HepG2 (cell line): Measurements from ENCODE around the gene BAIAP3. TPM values are rescaled to one million over a fixed set of nuclear protein-coding genes. Genes with fewer than 3 reads are reported as not detected.

Experiments used
- BCL6 ChIP-seq: IDR thresholded peaks from 2 replicates; pipeline ENCODE4 v1.6.1; 2016; ENCODE audit warnings: missing genetic modification reagents, missing compliant biosample characterization
- CBX2 ChIP-seq, 2 experiments: fragments of 200-600 bp in 1 of 2; sonication (generic); formaldehyde crosslinking in 1 of 2; IDR thresholded peaks; 2 replicates each; pipeline versions ENCODE4 v1.7.0 to v1.8.1; 2018 to 2022; ENCODE audit warnings: low read depth in 2 of 2, low read length in 1 of 2, mild to moderate bottlenecking in 1 of 2, missing genetic modification reagents in 1 of 2
- GABPB1 ChIP-seq: IDR thresholded peaks from 2 replicates; pipeline ENCODE4 v1.6.1; 2016; ENCODE audit warnings: mild to moderate bottlenecking, missing genetic modification reagents, moderate library complexity, missing compliant biosample characterization
- HNF4A ChIP-seq: sonication (generic); formaldehyde crosslinking; IDR thresholded peaks from 2 replicates; pipeline ENCODE4 v1.4.0; 2020; ENCODE audit warnings: missing genetic modification reagents
- JUND ChIP-seq: sonication (generic); formaldehyde crosslinking; IDR thresholded peaks from 2 replicates; pipeline ENCODE4 v1.8.0; 2022; ENCODE audit warnings: mild to moderate bottlenecking, missing genetic modification reagents
- KDM2A ChIP-seq: sonication (generic); formaldehyde crosslinking; IDR thresholded peaks from 2 replicates; pipeline ENCODE4 v1.4.0; 2020; ENCODE audit warnings: low read depth, missing genetic modification reagents, borderline replicate concordance
- MIER3 ChIP-seq: IDR thresholded peaks from 2 replicates; pipeline ENCODE4 v1.6.1; 2016; ENCODE audit warnings: missing compliant biosample characterization, borderline replicate concordance
- PLRG1 ChIP-seq: fragments of 450-650 bp; conservative IDR thresholded peaks from 2 replicates; pipeline ENCODE4 v1.6.1; 2016
- SAP130 ChIP-seq: IDR thresholded peaks from 2 replicates; pipeline ENCODE4 v1.6.1; 2016; ENCODE audit warnings: low read depth
- SKI ChIP-seq: fragments of 450-650 bp; IDR thresholded peaks from one replicate; pipeline ENCODE4 v1.6.1; 2018; ENCODE audit warnings: mild to moderate bottlenecking; ENCODE audit not compliant: partially characterized antibody
- ZBTB7A ChIP-seq: sonication (generic); formaldehyde crosslinking; IDR thresholded peaks from 2 replicates; pipeline ENCODE4 v1.8.0; 2022; ENCODE audit warnings: mild to moderate bottlenecking, missing genetic modification reagents
- ZFP62 ChIP-seq: sonication (generic); formaldehyde crosslinking; IDR thresholded peaks from 2 replicates; pipeline ENCODE4 v1.4.0; 2020; ENCODE audit warnings: missing genetic modification reagents
- ZFY ChIP-seq: sonication (generic); formaldehyde crosslinking; IDR thresholded peaks from 2 replicates; pipeline ENCODE4 v1.4.0; 2020; ENCODE audit warnings: missing genetic modification reagents
- ZNF616 ChIP-seq: sonication (generic); formaldehyde crosslinking; IDR thresholded peaks from 2 replicates; pipeline ENCODE4 v1.5.0; 2020; ENCODE audit warnings: low read depth, mild to moderate bottlenecking, missing genetic modification reagents
- ZNF749 ChIP-seq: sonication (generic); formaldehyde crosslinking; IDR thresholded peaks from 2 replicates; pipeline ENCODE4 v1.8.0; 2022; ENCODE audit warnings: mild to moderate bottlenecking, missing genetic modification reagents, moderate library complexity, borderline replicate concordance
- ZNF790 ChIP-seq: sonication (generic); formaldehyde crosslinking; IDR thresholded peaks from 2 replicates; pipeline ENCODE4 v1.8.0; 2022; ENCODE audit warnings: missing genetic modification reagents, mild to moderate bottlenecking, borderline replicate concordance
- polyA plus RNA-seq, 8 experiments: library from polyadenylated mRNA; depleted of rRNA in 3 of 8; stranded (reverse) in 7 of 8; unstranded in 1 of 8; fragments of >200 nt; fragmentation: Illumina TruSeq in 4 of 8; extraction: Trizol in 4 of 8; gene quantifications; 2 replicates each; pipeline versions ENCODE4 v1.2.1 to v1.2.3, GENCODE V29; 2011 to 2016; ENCODE audit warnings: low read depth in 4 of 8, missing spikeins in 1 of 8, mixed read lengths in 1 of 8; ENCODE audit not compliant: insufficient read depth in 1 of 8
- total RNA-seq, 5 experiments: library from RNA; depleted of rRNA; stranded (reverse); fragments of >200 nt; fragmentation: Illumina TruSeq; extraction: Trizol; gene quantifications; 2 replicates each; pipeline ENCODE4 v1.2.3, GENCODE V29; 2016; ENCODE audit warnings: low read depth in 1 of 5
- TF ChIP-seq, protein P1 (sequence below): sonication (generic); formaldehyde crosslinking; IDR thresholded peaks from 2 replicates; pipeline ENCODE4 v1.4.0; 2020; ENCODE audit warnings: mild to moderate bottlenecking, missing genetic modification reagents
- TF ChIP-seq, protein P2 (sequence below): sonication (generic); formaldehyde crosslinking; IDR thresholded peaks from 2 replicates; pipeline ENCODE4 v1.4.0; 2020; ENCODE audit warnings: mild to moderate bottlenecking, missing genetic modification reagents
- TF ChIP-seq, protein P3 (sequence below): IDR thresholded peaks from 2 replicates; pipeline ENCODE4 v1.6.1; 2016; ENCODE audit warnings: missing compliant biosample characterization, missing genetic modification reagents, borderline replicate concordance
- TF ChIP-seq, protein P4 (sequence below): IDR thresholded peaks from 2 replicates; pipeline ENCODE4 v1.6.1; 2016; ENCODE audit warnings: low read depth, control low read depth

The BAIAP3 gene
- total and polyA plus RNA-seq, 2 of the 13 experiments (the other 11 are each of a cell fraction or from before 2014, with no cell fraction given), result 3.2 to 5.7 TPM

GRCh38 chr16:1300664-1301476, 32.6 kb upstream of the BAIAP3 start (continued):
- no peak for TF ChIP-seq ZNF749 (CRISPR knock-in tag)
- TF ChIP-seq SAP130 (CRISPR knock-in tag), result peak; percentile 37; the same call in 1 of the 2 replicates
- no peak for TF ChIP-seq JUND (CRISPR knock-in tag)
- TF ChIP-seq, protein P1, sequence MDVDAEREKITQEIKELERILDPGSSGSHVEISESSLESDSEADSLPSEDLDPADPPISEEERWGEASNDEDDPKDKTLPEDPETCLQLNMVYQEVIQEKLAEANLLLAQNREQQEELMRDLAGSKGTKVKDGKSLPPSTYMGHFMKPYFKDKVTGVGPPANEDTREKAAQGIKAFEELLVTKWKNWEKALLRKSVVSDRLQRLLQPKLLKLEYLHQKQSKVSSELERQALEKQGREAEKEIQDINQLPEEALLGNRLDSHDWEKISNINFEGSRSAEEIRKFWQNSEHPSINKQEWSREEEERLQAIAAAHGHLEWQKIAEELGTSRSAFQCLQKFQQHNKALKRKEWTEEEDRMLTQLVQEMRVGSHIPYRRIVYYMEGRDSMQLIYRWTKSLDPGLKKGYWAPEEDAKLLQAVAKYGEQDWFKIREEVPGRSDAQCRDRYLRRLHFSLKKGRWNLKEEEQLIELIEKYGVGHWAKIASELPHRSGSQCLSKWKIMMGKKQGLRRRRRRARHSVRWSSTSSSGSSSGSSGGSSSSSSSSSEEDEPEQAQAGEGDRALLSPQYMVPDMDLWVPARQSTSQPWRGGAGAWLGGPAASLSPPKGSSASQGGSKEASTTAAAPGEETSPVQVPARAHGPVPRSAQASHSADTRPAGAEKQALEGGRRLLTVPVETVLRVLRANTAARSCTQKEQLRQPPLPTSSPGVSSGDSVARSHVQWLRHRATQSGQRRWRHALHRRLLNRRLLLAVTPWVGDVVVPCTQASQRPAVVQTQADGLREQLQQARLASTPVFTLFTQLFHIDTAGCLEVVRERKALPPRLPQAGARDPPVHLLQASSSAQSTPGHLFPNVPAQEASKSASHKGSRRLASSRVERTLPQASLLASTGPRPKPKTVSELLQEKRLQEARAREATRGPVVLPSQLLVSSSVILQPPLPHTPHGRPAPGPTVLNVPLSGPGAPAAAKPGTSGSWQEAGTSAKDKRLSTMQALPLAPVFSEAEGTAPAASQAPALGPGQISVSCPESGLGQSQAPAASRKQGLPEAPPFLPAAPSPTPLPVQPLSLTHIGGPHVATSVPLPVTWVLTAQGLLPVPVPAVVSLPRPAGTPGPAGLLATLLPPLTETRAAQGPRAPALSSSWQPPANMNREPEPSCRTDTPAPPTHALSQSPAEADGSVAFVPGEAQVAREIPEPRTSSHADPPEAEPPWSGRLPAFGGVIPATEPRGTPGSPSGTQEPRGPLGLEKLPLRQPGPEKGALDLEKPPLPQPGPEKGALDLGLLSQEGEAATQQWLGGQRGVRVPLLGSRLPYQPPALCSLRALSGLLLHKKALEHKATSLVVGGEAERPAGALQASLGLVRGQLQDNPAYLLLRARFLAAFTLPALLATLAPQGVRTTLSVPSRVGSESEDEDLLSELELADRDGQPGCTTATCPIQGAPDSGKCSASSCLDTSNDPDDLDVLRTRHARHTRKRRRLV (CRISPR knock-in tag), result no peak
- TF ChIP-seq HNF4A (CRISPR knock-in tag), result no peak
- TF ChIP-seq, protein P2, sequence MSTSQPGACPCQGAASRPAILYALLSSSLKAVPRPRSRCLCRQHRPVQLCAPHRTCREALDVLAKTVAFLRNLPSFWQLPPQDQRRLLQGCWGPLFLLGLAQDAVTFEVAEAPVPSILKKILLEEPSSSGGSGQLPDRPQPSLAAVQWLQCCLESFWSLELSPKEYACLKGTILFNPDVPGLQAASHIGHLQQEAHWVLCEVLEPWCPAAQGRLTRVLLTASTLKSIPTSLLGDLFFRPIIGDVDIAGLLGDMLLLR, result no peak
- TF ChIP-seq KDM2A, result peak; percentile 63; the same call in 1 of the 2 replicates
- no peak for TF ChIP-seq ZFY (CRISPR knock-in tag)
- TF ChIP-seq ZFP62 (CRISPR knock-in tag), result no peak
- TF ChIP-seq PLRG1, result no peak
- TF ChIP-seq ZBTB7A, result peak; percentile 76; the same call in 1 of the 2 replicates
- TF ChIP-seq ZNF790, result 0 out of 2 replicates have a peak, but pooled peaks have one; percentile 36
- TF ChIP-seq SKI, result peak; percentile 55
- TF ChIP-seq ZNF616 (CRISPR knock-in tag), result no peak
- TF ChIP-seq, protein P3, sequence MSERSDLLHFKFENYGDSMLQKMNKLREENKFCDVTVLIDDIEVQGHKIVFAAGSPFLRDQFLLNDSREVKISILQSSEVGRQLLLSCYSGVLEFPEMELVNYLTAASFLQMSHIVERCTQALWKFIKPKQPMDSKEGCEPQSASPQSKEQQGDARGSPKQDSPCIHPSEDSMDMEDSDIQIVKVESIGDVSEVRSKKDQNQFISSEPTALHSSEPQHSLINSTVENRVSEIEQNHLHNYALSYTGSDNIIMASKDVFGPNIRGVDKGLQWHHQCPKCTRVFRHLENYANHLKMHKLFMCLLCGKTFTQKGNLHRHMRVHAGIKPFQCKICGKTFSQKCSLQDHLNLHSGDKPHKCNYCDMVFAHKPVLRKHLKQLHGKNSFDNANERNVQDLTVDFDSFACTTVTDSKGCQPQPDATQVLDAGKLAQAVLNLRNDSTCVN, result no peak
- TF ChIP-seq CBX2 (IDR thresholded peaks at IDR 0.05; ENCODE audit: low read depth, low read length), result no peak
- TF ChIP-seq CBX2 (CRISPR knock-in tag; IDR thresholded peaks at IDR 0.05; ENCODE audit: low read depth), result no peak
- no peak for TF ChIP-seq MIER3
- TF ChIP-seq BCL6 (CRISPR knock-in tag), result peak; percentile 22; the same call in 1 of the 2 replicates
- TF ChIP-seq GABPB1 (CRISPR knock-in tag), result peak; percentile 54; the same call in 1 of the 2 replicates
- TF ChIP-seq, protein P4, sequence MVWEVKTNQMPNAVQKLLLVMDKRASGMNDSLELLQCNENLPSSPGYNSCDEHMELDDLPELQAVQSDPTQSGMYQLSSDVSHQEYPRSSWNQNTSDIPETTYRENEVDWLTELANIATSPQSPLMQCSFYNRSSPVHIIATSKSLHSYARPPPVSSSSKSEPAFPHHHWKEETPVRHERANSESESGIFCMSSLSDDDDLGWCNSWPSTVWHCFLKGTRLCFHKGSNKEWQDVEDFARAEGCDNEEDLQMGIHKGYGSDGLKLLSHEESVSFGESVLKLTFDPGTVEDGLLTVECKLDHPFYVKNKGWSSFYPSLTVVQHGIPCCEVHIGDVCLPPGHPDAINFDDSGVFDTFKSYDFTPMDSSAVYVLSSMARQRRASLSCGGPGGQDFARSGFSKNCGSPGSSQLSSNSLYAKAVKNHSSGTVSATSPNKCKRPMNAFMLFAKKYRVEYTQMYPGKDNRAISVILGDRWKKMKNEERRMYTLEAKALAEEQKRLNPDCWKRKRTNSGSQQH, result 0 out of 2 replicates have a peak, but pooled peaks have one; percentile 20
